ENCODE results near the gene BTC.
"Not testable (repeated sequence)": the region's sequence is repeated elsewhere in the genome, so short reads cannot be mapped to it uniquely, and the experiment has no call there.

Gene BTC

DNA sequence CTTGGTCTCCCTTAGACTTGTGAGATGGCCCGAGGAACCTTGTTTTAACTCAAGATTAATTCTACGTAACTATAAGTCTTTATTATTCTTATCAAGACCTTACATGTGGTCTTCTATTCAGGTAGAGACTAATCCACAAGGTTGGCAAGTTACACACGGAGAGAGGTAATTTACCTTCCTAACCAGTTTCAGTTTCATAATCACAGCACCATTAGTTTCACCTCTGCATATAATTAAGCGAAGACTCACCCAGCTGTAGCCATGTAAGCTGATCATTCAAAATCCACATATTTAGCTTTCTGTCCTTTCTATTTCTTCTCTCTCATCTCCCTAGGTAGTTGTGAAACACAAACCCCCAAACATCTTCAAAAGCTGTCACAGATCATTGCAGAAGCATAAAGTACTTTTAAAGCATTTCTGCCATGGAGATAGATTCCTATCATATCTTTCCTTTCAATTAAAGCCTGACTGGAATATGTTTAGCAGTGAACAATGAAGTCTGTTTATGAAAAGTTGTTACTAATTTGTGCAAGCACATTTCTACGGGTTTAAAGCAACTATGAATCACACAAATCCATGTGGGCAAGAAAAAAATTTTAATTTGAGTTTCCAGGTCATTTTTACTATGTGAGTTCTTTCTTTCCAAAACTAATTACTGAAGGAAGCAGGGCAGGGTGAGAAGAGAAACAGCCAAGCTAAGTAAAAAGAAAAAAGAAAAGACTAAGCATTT is 78.5 kb downstream of the BTC start:
- no peak for DNase-seq
- H3K27me3 Mint-ChIP-seq (ENCODE audit: low read depth, poor library complexity) = no peaks in the 10 kb centered on the region
- peaks cover 8% of the 10 kb centered on the region for H3K4me1 Mint-ChIP-seq
- H3K4me3 Mint-ChIP-seq = no peak overlapping the region
- TF ChIP-seq, protein P1, sequence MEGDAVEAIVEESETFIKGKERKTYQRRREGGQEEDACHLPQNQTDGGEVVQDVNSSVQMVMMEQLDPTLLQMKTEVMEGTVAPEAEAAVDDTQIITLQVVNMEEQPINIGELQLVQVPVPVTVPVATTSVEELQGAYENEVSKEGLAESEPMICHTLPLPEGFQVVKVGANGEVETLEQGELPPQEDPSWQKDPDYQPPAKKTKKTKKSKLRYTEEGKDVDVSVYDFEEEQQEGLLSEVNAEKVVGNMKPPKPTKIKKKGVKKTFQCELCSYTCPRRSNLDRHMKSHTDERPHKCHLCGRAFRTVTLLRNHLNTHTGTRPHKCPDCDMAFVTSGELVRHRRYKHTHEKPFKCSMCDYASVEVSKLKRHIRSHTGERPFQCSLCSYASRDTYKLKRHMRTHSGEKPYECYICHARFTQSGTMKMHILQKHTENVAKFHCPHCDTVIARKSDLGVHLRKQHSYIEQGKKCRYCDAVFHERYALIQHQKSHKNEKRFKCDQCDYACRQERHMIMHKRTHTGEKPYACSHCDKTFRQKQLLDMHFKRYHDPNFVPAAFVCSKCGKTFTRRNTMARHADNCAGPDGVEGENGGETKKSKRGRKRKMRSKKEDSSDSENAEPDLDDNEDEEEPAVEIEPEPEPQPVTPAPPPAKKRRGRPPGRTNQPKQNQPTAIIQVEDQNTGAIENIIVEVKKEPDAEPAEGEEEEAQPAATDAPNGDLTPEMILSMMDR (IDR thresholded peaks at IDR 0.05) = no peak
- peak overlapping the region; percentile 1 for H3K27ac Mint-ChIP-seq
- H3K9me3 Mint-ChIP-seq = peaks cover 27% of the 10 kb centered on the region
- H3K36me3 Mint-ChIP-seq (ENCODE audit: low read depth) = peaks cover 6% of the 10 kb centered on the region

DNA sequence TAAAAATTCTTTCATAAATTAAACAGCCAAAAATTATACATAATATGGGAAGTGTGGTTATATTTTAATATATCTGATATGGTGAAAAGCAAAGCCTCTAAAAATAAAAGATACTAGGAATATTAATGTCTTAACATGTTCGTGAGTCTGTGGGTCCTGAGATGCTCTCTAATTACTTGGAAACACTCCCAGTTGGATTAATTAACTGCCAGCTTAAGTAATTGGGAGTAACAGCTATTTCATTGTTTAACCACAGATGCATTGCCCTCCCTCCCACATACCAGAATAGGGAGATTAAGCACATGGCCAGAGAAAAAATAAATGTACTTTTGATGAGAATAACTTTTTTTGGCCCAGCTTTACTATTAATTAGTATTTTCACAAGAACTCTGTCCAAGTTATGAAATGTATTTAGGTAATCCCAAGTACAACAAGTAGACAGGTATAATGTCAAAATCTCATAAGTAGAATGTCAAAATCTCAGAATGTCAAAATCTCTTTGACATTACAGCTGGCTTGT is 79.7 kb downstream of the BTC start:
- no peak for DNase-seq
- H3K4me1 Mint-ChIP-seq = peaks cover 8% of the 10 kb centered on the region
- H3K4me3 Mint-ChIP-seq = no peak overlapping the region
- TF ChIP-seq, protein P1 (IDR thresholded peaks at IDR 0.05) = no peak
- peaks cover 6% of the 10 kb centered on the region for H3K36me3 Mint-ChIP-seq (ENCODE audit: low read depth)
- no peak overlapping the region for H3K27ac Mint-ChIP-seq
- H3K27me3 Mint-ChIP-seq (ENCODE audit: low read depth, poor library complexity) = peaks cover 1% of the 10 kb centered on the region
- H3K9me3 Mint-ChIP-seq = peaks cover 28% of the 10 kb centered on the region

DNA sequence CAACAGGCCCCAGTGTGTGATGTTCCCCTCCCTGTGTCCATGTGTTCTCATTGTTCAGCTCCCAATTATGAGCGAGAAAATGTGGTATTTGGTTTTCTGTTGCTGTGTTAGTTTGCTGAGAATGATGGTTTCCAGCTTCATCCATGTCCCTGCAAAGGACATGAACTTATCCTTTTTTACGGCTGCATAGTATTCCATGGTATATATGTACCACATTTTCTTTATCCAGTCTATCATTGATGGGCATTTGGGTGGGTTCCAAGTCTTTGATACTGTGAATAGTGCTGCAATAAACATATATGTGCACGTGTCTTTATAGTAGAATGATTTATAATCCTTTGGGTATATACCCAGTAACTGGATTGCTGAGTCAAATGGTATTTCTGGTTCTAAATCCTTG is 86.2 kb downstream of the BTC start:
- H3K36me3 Mint-ChIP-seq (ENCODE audit: low read depth); H3K27ac Mint-ChIP-seq; H3K4me3 Mint-ChIP-seq; DNase-seq; H3K27me3 Mint-ChIP-seq (ENCODE audit: low read depth, poor library complexity); H3K4me1 Mint-ChIP-seq: not testable (repeated sequence)
- H3K9me3 Mint-ChIP-seq = peaks cover 32% of the 10 kb centered on the region
